ENCODE measurements around the gene AIF1L.

The AIF1L gene

GRCh38 chr9:131078427-131079366, 17.6 kb upstream of the AIF1L start:
- no peak for DNase-seq (ENCODE audit: low read depth in 3 of 3)

GRCh38 chr9:131080589-131080988, 15.7 kb upstream of the AIF1L start:
- DNase-seq (ENCODE audit: low read depth in 3 of 3), result no peak

- no peak for DNase-seq (ENCODE audit: low read depth in 3 of 3)
Measured at GRCh38 chr9:131081868-131082267, 14.5 kb upstream of the AIF1L start.

GRCh38 chr9:131082774-131083512, 13.4 kb upstream of the AIF1L start:
- DNase-seq (ENCODE audit: low read depth in 3 of 3), result no peak

GRCh38 chr9:131084661-131085369, 11.5 kb upstream of the AIF1L start:
- DNase-seq (ENCODE audit: low read depth in 3 of 3), result no peak

GRCh38 chr9:131085370-131086122, 10.8 kb upstream of the AIF1L start:
- no peak for DNase-seq (ENCODE audit: low read depth in 3 of 3)

- DNase-seq (ENCODE audit: low read depth in 3 of 3), result no peak
Measured at GRCh38 chr9:131087354-131087893, 8.9 kb upstream of the AIF1L start.

- no peak for DNase-seq (ENCODE audit: low read depth in 3 of 3)
Measured at GRCh38 chr9:131090025-131090787, 6.1 kb upstream of the AIF1L start.

- no peak for DNase-seq (ENCODE audit: low read depth in 3 of 3)
Measured at GRCh38 chr9:131091352-131091992, 4.9 kb upstream of the AIF1L start.

GRCh38 chr9:131092030-131092429, 4.3 kb upstream of the AIF1L start:
- no peak for DNase-seq (ENCODE audit: low read depth in 3 of 3)

- DNase-seq (ENCODE audit: low read depth in 3 of 3), result no peak
Measured at GRCh38 chr9:131092548-131093440, 3.5 kb upstream of the AIF1L start.

- no peak for DNase-seq (ENCODE audit: low read depth in 3 of 3)
Measured at GRCh38 chr9:131094015-131094414, 2.3 kb upstream of the AIF1L start.

GRCh38 chr9:131094622-131095021, 1.7 kb upstream of the AIF1L start:
- no peak for DNase-seq (ENCODE audit: low read depth in 3 of 3)

GRCh38 chr9:131095666-131096268, 564 bp upstream of the AIF1L start:
- peak in 1 of 3 donors; percentile 4 for DNase-seq (ENCODE audit: low read depth in 3 of 3)

GRCh38 chr9:131097126-131097947, 1.0 kb downstream of the AIF1L start:
- no peak for DNase-seq (ENCODE audit: low read depth in 3 of 3)

- no peak for DNase-seq (ENCODE audit: low read depth in 3 of 3)
Measured at GRCh38 chr9:131097948-131098278, 1.6 kb downstream of the AIF1L start.

- DNase-seq (ENCODE audit: low read depth in 3 of 3), result no peak
Measured at GRCh38 chr9:131098391-131099101, 2.2 kb downstream of the AIF1L start.

Measured in stimulated activated CD4-positive, alpha-beta T cell treated with anti-CD3 and anti-CD28 coated beads, TNF-alpha, amount 100 ng/mL, for 48 hours (primary cell).